Left renal cortex interstitium (tissue), 4 donors: ENCODE data around the gene FAM131B. TPM values are rescaled to one million over a fixed set of nuclear protein-coding genes. Genes with fewer than 3 reads are reported as not detected.
"Not testable (repeated sequence)": the region's sequence is repeated elsewhere in the genome, so short reads cannot be mapped to it uniquely, and the experiment has no call there.

Experiments used
- DNase-seq, 4 donors: peaks; one replicate each; pipeline ENCODE4 v3.0.0-alpha.2; 2013; ENCODE audit warnings: low read depth in 4 of 4, low spot score in 2 of 4, missing footprints in 1 of 4
- polyA plus RNA-seq, 4 donors: library from polyadenylated mRNA; unstranded; fragments of 120-200 nt; gene quantifications; one replicate each; pipeline ENCODE4 v1.2.1, GENCODE V29; 2013; ENCODE audit not compliant: insufficient read length in 4 of 4

The FAM131B gene
- polyA plus RNA-seq: 1 to 10 TPM; 2.2 to 2.7 (median 2.4) TPM

DNA sequence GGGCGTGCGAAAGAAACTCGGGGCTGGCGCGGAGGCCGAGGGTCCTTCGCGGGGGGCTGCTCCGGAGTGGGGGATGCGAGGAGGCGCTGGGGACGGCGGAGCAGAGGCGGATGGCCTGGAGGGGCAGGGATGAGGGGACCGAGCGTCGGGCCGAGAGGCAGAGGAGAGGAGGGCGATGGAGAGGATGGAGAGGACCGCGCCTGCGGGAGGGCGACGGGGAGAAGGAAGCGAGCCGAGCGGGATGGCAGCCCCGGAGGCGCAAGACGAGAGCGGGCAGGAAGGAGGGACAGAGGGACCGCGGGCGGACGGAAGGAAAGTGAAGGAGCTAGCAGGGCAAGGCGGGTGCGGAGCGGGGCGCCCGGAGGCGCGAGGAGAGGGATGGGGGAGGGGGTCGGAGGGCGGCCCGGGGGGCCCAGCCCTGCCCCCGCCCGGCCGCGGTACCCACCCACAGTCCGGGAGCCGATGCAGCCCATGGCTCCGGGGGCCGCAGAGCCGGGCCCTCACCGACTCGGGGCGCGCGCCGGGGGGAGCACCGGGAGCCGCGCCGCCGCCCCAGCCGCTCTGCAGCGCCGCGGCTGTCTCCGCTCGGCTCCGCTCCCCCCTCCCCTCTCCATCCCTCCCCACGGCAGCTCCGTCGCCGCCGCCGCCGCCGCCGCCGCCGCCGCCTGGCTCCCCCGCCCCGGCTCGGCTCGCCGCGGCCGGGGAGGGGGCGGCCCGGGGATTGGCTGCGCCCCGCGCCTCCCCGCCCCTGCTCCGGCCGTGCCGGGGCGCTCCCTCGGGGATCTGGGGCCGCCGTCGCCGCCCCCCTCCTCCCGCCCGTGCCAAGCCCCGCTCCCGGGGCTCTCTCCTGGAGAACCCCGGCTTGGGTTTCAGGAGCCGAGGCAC, at the start of gene FAM131B:
TSS of gene FAM131B (minus strand) at position 583 of the 885 bp plus-strand sequence. CDS start at position 473, 110 bp downstream.
- no peak for DNase-seq

DNA sequence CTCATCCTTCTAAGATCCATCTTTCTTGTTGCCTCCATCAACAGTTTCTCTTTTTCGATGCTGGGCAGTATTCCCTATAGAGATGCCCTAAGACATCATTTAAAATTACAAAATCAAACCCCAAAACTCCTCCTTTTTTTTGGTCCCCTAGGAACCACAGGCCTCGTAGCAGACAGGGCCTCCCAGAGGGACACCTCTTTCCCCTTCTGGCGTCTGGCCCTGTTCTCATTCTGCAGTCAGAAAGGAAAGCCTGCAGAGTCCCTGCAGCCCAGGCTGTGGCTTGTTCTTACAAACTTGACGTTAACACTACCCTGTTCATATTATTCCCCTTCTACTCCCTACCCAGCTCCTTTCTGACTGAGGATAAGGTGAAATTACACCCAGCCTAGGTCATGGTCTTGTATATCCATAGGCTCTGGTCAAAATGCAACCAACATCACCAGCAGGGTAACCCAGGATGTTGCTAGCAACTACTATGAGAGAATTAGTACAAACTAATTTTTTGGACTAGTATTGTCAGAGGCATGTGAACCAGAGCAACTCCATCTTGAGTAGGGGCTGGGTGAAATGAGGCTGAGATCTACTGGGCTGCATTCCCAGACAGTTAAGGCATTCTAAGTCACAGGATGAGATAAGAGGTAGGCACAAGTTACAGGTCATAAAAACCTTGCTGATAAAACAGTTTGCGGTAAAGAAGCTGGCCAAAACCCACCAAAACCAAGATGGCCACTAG, 49.6 kb upstream of the FAM131B start:
- DNase-seq: no peak

DNA sequence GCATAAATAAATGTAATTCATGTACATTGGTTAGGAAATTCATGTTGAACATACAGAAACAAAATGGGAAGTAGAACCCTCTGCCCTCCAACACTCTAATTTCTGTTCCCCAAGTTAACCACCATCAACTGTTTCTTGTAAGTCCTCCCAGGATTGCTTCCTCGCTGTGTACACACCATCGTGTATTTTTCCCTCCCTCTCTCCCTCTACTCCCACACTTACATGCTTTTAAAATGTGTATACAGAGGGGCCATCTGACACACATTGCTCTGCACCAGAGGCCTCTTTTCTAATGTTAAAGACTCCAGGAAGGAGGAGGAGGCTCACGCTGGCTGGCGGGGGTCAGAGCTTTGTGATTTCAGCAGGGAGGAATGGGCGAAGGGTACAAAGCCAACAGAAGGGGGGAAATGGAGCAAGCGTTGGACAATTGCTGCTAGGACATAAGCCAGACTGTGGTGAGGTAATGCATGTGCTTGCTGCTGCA, 48.0 kb upstream of the FAM131B start:
- no peak for DNase-seq

DNA sequence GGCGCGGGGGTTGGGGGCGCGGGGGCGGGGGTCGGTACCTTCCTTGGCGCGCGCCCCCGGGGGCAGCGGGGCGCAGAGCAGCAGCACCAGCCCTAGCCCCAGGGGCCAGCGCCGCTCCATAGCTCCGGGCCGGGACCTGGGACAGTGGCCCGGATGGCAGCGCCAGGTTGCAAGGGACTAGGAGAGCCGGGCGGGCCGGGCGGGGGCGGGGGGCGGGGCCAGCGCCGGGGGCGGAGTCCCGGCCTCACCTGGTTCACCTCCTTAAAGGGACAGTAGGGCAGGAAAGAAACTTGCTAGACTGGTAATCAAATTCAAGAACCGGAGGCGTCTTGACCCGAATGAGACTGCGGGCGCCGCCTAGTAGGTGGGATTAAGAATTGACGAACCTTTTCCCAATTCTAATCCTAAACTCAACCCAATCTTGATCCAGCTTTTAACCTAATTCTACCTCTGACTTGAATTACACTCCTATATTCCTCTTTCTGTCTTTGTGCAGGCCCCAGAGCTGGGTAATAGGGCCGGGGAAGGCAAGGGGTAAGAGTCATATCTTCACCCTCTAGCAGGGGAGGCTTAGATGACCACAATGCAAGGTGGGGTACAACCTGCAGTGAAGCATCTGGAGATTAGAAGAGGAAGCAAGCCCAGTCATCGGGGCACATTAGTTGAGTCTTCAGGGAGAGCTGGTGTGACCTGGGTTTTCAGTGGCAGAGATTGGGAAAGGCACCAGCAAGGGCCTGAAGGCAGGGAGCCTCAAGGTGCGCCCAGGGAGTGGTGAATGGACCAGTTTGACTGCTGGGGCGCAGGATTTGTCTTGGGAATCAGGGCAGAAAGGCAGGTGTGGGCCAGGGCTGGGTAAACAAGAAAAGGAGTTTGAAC, 46.4 kb upstream of the FAM131B start, which contains the start of gene EPHA1:
TSS of gene EPHA1 (minus strand) at position 171 of the 876 bp plus-strand sequence. CDS start at position 120, 51 bp downstream.
- DNase-seq: no peak

DNA sequence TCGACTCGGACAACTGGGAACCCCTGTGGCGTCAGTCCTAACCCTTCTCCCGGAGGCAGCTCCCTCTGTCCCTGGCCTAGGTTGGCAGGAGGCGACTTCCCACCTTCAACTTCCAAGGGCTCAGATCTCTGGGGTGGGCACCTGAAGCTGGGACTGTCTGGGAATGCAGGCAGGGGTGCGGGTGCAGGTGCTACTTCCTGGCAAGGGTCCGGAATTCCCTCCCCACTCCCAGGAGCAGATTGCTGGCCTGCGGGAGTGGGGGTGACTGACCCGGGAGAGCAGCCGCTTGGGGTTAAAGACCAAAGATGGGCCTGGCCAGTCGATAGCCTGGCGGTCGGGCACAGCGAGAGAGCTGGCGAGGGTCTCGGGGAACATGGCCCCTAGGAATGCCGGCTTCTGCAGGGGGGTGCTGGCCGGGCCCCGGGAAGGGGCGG, 45.8 kb upstream of the FAM131B start:
- DNase-seq: no peak

DNA sequence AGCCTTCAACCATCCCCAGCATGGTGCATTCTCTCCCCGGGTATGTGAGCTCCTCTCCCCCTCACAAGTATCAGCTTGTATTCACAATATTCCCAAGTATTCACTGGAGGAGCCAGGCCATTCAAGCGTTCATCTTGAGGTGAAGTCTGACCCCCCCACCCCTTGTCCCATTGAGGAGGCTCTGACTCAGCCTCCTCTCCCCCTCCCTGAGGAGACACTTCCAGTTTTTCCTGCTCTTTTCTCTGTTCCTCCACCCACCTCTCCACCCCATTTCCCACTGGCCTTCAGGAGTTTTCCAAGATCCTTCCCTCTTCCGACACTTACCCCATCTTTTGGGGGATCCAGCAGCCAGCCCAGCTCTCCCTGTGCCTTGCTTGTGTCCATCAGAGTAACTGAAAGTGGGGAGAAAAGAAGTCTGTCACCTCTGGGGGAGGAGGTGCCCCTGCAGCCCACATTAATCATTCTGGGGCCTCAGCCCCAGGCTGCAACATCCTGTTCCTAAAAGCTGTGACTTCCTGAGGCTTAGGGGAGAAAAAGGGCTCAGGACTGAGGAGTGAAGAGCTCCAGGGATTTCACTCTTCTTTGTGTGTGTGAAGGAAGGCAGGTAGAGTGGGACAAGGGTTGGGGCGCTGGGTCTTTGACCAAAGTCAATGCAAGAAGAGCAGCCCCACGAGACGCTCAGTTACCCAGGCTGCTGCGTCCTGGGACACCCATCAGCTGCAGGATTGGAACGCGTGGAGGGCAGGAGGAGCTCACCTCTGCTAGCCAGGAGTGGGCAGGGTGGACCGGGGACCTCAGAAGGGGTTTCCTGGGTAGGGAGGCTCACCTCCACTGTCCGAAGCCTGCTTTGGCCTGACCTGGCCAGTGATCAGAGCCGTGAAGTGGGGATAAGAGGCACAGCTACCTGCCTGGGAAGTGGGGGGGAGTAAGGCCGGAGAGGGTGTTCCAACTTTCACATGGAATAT, 45.1 kb upstream of the FAM131B start:
- no peak for DNase-seq

DNA sequence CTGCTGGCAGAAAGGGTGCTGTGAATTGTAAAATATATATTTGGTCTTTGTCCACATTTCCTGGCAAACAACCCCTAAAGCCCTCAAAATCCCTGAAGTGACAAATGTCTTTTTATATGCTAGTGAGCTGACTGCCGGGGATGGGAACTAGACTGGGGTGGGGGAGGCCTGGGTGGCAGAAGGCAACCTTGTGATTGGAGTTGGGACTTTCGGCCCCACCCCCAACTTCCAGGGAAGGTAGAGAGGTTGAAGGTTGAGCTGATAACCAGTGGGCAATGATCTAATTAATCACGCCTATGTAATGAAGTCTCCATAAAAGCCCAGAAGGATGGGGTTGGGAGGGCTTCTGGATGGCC, 43.5 kb upstream of the FAM131B start:
- DNase-seq: no peak

DNA sequence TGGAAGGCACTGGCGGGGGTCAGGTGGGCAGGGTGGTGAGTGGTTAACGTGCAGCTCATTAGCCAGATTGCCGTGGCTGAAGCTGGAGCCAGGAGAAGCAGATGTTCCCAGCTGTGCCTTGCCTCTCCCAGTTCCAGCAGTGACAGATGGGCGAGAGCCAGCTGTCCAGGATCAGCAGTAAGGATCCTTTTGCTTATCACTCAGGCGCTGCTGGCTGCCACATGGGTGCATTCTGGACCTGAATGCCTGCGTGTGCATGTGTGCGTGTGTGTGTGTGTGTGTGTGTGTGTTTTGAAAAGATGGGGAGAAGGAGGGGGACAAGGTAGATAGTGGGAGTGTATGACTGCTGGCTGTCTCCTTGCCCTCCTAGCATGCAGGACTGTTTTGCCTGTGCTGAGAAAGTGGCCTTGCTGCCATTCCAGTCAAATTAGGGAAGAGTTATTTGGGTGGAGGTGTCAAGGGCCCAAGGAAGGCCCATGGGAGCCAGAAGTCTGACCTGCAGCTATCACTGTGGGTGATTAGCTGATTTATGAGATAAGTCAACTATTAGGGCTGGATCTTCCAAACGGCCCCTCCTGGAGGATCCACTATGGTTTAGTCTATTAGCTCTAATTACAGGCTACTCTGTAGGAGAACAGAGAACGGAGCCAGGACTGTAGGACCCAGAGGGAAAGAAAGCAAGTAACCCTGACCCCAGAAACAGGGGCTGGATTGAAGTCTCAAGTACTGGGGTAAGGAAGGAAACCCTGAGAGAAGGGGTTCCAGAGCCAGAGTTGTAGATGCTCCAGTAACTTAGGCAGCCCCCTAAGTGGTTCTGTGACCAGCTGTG, 42.9 kb upstream of the FAM131B start:
- no peak for DNase-seq

DNA sequence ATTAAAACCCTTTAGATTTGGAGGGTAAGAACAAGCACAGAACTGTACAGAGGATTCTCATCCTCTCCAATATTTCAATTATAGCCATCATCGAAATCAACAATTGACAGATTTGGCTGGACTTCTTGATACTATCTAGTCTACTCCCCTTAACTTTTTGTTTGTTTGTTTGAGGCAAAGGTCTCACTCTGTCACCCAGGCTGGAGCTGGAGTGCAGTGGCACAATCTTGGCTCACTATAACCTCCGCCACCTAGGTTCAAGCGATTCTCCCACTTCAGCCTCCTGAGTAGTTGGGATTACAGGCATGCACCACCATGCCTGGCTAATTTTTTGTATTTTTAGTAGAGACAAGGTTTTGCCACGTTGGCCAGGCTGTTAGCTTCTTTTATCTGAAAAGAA, 39.7 kb upstream of the FAM131B start:
- not testable (repeated sequence) for DNase-seq

DNA sequence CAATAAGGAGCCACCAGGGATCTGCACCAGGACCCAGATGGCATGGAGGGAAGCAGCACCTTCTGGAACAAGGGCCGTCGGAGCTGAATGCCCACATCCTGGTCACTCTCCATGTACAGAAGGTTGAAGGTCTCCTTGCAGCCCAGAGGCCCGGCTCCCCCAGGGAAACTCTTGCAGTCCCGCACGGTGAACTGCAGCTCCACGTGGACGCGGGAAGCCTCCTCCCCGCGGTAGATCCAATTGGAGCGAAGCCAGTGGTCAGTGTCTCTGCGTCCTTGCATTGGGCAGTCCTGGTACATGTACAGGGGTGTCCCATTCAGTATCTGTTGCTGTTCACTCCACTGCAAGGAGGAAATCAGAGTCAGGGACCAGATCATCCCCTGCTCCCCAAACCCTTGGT, 38.8 kb upstream of the FAM131B start:
- DNase-seq: no peak

DNA sequence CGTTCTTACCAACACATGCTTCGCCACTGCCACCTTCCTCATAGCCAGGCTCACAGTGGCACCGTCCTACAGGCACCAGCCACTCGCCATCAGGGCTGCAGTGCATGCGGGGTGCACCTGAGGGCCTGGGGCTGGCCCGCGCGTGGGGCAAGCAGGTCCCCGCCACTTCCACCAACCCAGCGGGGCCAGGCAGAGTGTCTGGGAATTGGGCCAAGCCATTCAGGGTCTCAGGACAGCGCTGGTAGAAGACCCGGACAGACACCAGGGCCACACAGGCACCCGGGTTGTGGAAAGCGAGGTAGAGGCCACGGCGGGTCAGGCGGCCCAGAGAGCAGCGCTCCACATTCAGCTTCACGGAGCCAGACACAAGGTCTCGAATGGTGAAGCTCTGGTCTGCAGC, 37.1 kb upstream of the FAM131B start:
- DNase-seq: no peak

DNA sequence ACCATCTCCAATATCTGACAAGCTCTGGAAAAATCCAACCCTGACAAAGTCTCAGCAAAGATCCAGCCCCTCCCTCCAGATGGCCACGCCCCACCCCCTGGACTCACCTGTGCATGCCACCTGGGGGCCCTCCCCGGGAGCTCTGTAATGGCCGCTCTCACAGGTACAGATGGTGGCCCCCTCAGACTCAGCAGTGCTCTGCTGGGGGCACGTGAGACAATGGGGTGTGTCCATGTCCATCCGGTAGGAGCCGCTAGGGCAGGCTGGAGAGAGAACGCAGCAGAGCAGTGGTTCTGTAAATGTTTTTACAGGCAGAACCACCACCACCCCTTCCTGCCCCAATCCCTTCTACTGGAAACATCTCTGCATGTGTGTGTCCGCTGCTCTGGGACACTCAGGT, 36.6 kb upstream of the FAM131B start:
- no peak for DNase-seq

DNA sequence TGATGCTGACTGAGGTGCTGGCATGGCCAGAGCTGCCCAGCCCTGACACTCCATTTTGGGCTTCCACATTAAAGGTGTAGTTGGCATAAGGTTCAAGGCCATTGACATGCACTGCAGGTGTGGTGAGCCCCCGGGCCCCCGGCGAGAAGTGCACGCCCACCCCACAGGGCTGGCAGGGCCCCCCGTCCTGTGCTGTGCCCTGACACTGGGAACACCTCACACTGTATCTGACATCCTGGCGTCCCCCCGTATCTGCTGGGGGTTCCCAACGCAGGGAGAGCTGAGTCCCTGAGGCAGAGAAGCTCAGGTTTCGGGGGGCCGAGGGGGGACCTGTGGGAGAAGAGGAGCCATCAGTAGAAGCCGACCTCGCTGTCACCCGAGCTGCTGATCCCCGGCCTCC, 36.1 kb upstream of the FAM131B start:
- DNase-seq: no peak

DNA sequence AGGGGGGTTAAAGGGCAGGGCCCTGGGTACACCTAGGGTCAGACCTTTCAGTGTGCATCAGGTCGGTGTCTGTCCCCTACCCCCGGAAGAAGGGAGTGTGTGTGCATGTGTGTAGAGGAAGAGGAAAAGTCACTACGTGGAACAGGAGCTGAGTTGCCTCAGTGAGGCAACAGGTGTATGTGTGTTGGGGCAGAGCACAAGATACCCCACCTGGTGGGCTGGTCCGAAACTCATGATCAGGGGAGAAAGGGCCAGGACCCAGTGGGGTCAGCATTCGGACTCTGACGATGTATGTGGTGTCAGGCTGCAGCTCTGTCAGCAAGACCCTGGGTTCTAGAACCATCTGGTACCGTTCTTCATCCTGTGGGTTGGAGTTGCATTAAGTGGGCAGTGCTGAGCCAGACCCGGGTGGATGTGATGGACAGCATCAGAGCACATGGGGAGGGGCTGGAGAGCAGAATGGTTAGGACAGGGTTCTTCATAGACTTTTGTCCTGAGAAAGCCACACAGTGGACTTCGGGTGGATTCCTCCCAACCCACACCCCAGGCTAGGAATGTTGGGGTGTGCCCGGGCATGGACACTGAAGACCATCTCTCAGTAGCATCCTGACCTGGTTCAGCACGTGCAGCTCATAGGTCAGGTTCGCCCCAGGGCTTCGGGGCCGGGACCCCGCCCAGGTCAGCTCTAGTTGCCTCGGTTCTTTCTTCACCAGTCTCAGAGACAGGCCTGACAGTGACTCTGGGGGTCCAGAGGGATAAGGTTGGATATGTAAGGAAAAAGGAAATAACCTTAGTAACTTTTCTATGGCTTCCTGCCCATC, 35.4 kb upstream of the FAM131B start:
- no peak for DNase-seq

DNA sequence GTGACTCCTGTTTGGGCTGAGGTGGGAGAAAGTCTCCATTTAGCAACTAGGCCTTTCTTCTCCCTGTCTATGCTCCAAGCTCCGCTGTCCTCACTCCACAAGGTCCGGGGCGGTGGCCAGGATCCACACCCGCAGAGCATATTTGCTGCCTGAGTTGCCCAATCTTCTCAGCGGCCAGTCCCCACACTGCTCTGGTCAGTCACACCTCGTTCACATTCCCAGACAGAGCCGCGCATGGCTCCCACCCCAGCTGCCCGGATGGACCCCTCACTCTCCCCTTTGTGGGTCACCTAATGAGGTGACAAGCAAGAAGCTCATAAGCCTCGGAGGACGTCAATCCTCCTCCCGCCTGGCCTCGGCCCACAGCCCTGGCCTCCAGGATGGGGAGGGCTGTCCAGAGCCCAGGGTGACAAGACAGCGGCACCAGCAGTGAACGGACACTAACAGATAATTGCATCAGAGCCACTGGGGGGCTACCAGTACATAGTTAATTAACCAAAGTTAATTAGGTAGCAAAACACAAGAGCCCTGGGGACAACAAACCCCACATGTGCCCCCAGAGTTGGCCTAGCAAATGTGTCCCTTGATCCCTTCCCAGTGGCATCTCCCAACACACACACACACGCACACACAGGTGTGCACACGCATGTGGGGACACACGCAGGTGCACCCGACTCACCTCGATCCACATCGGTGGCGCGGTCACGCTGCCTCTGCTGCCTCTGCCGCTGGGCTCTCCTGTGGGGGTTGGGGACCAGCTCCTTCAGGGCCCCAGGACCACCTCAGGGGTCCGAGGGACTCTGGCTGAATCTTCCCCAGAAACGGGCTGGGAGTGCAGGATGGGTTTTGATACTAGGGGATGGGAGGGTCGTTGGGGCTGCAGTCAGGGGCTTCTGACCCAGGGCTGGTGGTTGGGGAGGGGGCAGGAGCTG, 34.4 kb upstream of the FAM131B start:
- no peak for DNase-seq

DNA sequence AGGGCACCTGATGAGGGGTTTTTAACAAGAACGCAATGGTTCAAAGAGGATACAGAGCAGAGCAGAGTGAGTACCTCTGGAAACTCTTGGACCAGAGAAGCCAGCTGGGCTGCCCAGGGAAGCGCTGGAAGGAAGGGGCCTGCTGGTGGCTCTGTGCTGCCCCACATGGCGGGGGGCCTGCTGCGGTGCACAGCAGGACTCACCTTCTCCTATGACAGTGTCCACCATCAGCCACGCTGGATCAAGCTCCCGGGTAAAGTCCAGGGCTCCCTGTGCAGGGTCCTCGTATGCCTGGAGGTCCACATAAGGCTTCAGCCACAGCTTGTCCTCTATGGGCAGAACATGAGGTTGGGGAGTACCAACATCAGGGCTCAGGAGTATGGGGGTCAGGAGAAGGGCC, 33.7 kb upstream of the FAM131B start:
- no peak for DNase-seq
